ENCODE measurements around the gene PDIA6. TPM values are rescaled to one million over a fixed set of nuclear protein-coding genes. Genes with fewer than 3 reads are reported as not detected.

The PDIA6 gene
- total and polyA plus RNA-seq, 2 of the 4 experiments (the other 2 are of a cell fraction), result 204 to 349 TPM

DNA sequence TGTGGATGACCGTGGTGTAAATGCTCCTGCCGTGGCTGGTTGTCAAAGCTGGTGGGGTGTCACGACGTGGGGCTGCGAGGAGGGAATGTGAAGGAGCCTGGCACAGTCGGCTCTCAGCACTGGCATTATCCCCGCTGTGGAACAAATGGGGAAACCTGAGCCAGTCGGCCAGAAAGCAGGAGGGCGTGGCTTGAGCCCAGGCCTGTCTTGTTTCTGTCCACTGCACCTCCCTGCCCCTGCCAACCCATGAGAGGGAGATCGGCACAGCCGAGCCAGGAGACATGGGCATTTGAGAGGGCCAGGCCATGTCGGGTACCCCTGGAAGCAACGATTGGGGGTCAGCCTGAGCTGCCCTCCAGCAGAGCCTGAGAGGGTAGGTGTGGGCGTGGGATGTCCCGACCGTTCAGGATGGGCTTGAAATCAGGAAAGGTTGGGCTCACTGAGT is 44.5 kb downstream of the PDIA6 start (continued):
- TF ChIP-seq CTCF (conservative IDR thresholded peaks at IDR 0.05; ENCODE audit: low read depth, low read length) (no peak), BHLHE40 (IDR thresholded peaks at IDR 0.05; ENCODE audit: low read depth, low read length) (no peak), MAZ (IDR thresholded peaks at IDR 0.05; ENCODE audit: borderline replicate concordance, low read depth, low read length) (no peak)

- Histone ChIP-seq H2AK9ac (replicated peaks; ENCODE audit: low read depth, low read length, poor library complexity) (no peak overlapping the region), H3K9ac (ENCODE audit: low read depth, low read length) (no peak overlapping the region), H4K91ac (ENCODE audit: insufficient read depth, low read depth, low read length) (no peak overlapping the region), H3K56ac (ENCODE audit: extremely low read depth, insufficient read depth, low read length) (no peak overlapping the region), H3K14ac (replicated peaks; ENCODE audit: low read depth, low read length) (no peak overlapping the region), H3K4me1 (ENCODE audit: control insufficient read depth, insufficient read depth, low read length) (no peaks in the 10 kb centered on the region), H3K27me3 (ENCODE audit: control insufficient read depth, insufficient read depth, low read length) (peaks cover 43% of the 10 kb centered on the region; the same call in 1 of the 2 replicates), H3K23ac (ENCODE audit: low read depth, low read length) (no peak overlapping the region), H3K79me1 (ENCODE audit: low read depth in 1 of 2, low read length in 2 of 2) (no peaks in the 10 kb centered on the region), H3K27ac (ENCODE audit: insufficient read depth, low read length) (no peak overlapping the region), H3K4ac (ENCODE audit: low read depth, low read length) (no peak overlapping the region), H3K9me1 (ENCODE audit: insufficient read depth, low read length) (no peaks in the 10 kb centered on the region), H4K5ac (ENCODE audit: low read depth, low read length) (no peak overlapping the region), H4K20me1 (ENCODE audit: insufficient read depth, low read length) (no peaks in the 10 kb centered on the region), H3K4me2 (ENCODE audit: low read depth, low read length) (no peak overlapping the region), H2BK5ac (ENCODE audit: low read depth, low read length, poor library complexity, severe bottlenecking) (no peak overlapping the region), H4K8ac (ENCODE audit: low read depth in 2 of 2, low read length in 2 of 2) (no peak overlapping the region), H2BK15ac (ENCODE audit: low read depth, low read length) (no peak overlapping the region), H2BK20ac (ENCODE audit: low read depth, low read length) (no peak overlapping the region), H3K4me3 (ENCODE audit: insufficient read depth, low read depth, low read length) (no peak overlapping the region), H2AFZ (replicated peaks; ENCODE audit: low read length, poor library complexity) (no peak overlapping the region), H3K36me3 (ENCODE audit: control insufficient read depth, insufficient read depth, low read length) (no peaks in the 10 kb centered on the region), H2AK5ac (ENCODE audit: low read depth, low read length) (no peak overlapping the region), H2BK120ac (ENCODE audit: low read depth, low read length) (no peak overlapping the region), H3K9me3 (ENCODE audit: control insufficient read depth, insufficient read depth, low read length) (no peaks in the 10 kb centered on the region), H3K18ac (ENCODE audit: low read depth, low read length) (no peak overlapping the region)
- ATAC-seq (ENCODE audit: low read depth) (no peak), DNase-seq (no peak)
- dilution Hi-C loops (cut with HindIII; ENCODE audit: low sequenced_read_pairs, unreplicated experiment), result no loop called here
- intact Hi-C loops (cut with micrococcal nuclease), result no loop called here
- in situ Hi-C loops (cut with MboI; ENCODE audit: low sequenced_read_pairs), result no loop called here
- no TSS peak for BruUV-seq (replicated peaks)
- 86% methylated on average over 6 of the region's 12 CpGs; no CpG with 5 or more reads in 1 of the 2 experiments for WGBS, 2 experiments (ENCODE audit: extremely low coverage in 2 of 2, insufficient read length in 1 of 2)
- TF ChIP-seq CHD1 (IDR thresholded peaks at IDR 0.05; ENCODE audit: low read depth, low read length), result no peak
- CTCF ChIA-PET, result no interaction called here
- POLR2A ChIA-PET (ENCODE audit: unreplicated experiment), result no interaction called here
Observed at GRCh38 chr2:10765914-10766313, 46.7 kb downstream of the PDIA6 start.
